Uterus (tissue), 4 donors: ENCODE measurements around the gene ARHGEF4. TPM values are rescaled to one million over a fixed set of nuclear protein-coding genes. Genes with fewer than 3 reads are reported as not detected.

Source experiments
- DNase-seq, 2 donors: peaks; one replicate each; pipeline ENCODE4 v3.0.0-alpha.2; 2019 to 2020
- H3K27ac ChIP-seq, 2 donors: fragments of 200-600 bp; sonication (generic); 1 replicate in 1 of 2; 2 replicates in 1 of 2; pipeline ENCODE4 v1.5.1; 2016 to 2018
- H3K27me3 ChIP-seq, 2 donors: fragments of 200-600 bp; sonication (generic); one replicate each; pipeline ENCODE4 v1.5.1; 2018 to 2019; ENCODE audit warnings: control low read depth in 1 of 2
- H3K36me3 ChIP-seq, 2 donors: fragments of 200-600 bp; sonication (generic); one replicate each; pipeline ENCODE4 v1.5.1; 2019; ENCODE audit warnings: control low read depth in 1 of 2
- H3K4me1 ChIP-seq, 2 donors: fragments of 200-600 bp; sonication (generic); one replicate each; pipeline ENCODE4 v1.5.1; 2018 to 2019; ENCODE audit warnings: control low read depth in 1 of 2
- H3K4me3 ChIP-seq, 2 donors: fragments of 200-600 bp; sonication (generic); 1 replicate in 1 of 2; 2 replicates in 1 of 2; pipeline ENCODE4 v1.5.1; 2018 to 2019; ENCODE audit warnings: mild to moderate bottlenecking in 1 of 2
- H3K9me3 ChIP-seq, 2 donors: fragments of 200-600 bp; sonication (generic); one replicate each; pipeline ENCODE4 v1.5.1; 2019; ENCODE audit warnings: control low read depth in 1 of 2
- POLR2A ChIP-seq, 2 donors: fragments of 450-650 bp; IDR thresholded peaks; one replicate each; pipeline ENCODE4 v1.6.1; 2016; ENCODE audit warnings: antibody characterized with exemption in 2 of 2, mild to moderate bottlenecking in 1 of 2, moderate library complexity in 1 of 2
- intact Hi-C: fragments of 100-400 bp; cut with DNase I; formaldehyde crosslinking; loops from one replicate; pipeline ENCODE4 v1.15.1; 2023; ENCODE audit warnings: low total_unique reads
- total RNA-seq, 4 donors: library from RNA; depleted of rRNA in 3 of 4; stranded (reverse); fragments of >200 nt in 3 of 4; gene quantifications; one replicate each; pipeline versions ENCODE4 v1.1.0 to v1.2.4, GENCODE V29; 2014 to 2023
- TF ChIP-seq, protein P1 (sequence below), 4 experiments: fragments of 200-600 bp in 2 of 4; fragments of 450-650 bp in 2 of 4; sonication (generic) in 2 of 4; IDR thresholded peaks; one replicate each; pipeline ENCODE4 v1.5.1; 2016 to 2019; ENCODE audit warnings: antibody characterized with exemption in 4 of 4, mild to moderate bottlenecking in 2 of 4, moderate library complexity in 1 of 4
- donor health status: DM: yes; HTN: yes; CAD: no.

Gene ARHGEF4
- total RNA-seq, 4 donors from 2014 or later: 1.8 to 26.2 (median 9.6) TPM

GRCh38 chr2:130848526-130849210 lies 12.0 kb downstream of the ARHGEF4 start:
- TF ChIP-seq, protein P1, sequence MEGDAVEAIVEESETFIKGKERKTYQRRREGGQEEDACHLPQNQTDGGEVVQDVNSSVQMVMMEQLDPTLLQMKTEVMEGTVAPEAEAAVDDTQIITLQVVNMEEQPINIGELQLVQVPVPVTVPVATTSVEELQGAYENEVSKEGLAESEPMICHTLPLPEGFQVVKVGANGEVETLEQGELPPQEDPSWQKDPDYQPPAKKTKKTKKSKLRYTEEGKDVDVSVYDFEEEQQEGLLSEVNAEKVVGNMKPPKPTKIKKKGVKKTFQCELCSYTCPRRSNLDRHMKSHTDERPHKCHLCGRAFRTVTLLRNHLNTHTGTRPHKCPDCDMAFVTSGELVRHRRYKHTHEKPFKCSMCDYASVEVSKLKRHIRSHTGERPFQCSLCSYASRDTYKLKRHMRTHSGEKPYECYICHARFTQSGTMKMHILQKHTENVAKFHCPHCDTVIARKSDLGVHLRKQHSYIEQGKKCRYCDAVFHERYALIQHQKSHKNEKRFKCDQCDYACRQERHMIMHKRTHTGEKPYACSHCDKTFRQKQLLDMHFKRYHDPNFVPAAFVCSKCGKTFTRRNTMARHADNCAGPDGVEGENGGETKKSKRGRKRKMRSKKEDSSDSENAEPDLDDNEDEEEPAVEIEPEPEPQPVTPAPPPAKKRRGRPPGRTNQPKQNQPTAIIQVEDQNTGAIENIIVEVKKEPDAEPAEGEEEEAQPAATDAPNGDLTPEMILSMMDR (IDR thresholded peaks at IDR 0.05): no peak
- TF ChIP-seq POLR2A (IDR thresholded peaks at IDR 0.05): no peak
- Histone ChIP-seq H3K4me3 (no peak overlapping the region), H3K36me3 (no peaks in the 10 kb centered on the region), H3K9me3 (no peaks in the 10 kb centered on the region), H3K4me1 (no peaks in the 10 kb centered on the region), H3K27ac (no peak overlapping the region), H3K27me3 (no peaks in the 10 kb centered on the region)
- intact Hi-C loops: no loop called here
- no peak for DNase-seq

DNA sequence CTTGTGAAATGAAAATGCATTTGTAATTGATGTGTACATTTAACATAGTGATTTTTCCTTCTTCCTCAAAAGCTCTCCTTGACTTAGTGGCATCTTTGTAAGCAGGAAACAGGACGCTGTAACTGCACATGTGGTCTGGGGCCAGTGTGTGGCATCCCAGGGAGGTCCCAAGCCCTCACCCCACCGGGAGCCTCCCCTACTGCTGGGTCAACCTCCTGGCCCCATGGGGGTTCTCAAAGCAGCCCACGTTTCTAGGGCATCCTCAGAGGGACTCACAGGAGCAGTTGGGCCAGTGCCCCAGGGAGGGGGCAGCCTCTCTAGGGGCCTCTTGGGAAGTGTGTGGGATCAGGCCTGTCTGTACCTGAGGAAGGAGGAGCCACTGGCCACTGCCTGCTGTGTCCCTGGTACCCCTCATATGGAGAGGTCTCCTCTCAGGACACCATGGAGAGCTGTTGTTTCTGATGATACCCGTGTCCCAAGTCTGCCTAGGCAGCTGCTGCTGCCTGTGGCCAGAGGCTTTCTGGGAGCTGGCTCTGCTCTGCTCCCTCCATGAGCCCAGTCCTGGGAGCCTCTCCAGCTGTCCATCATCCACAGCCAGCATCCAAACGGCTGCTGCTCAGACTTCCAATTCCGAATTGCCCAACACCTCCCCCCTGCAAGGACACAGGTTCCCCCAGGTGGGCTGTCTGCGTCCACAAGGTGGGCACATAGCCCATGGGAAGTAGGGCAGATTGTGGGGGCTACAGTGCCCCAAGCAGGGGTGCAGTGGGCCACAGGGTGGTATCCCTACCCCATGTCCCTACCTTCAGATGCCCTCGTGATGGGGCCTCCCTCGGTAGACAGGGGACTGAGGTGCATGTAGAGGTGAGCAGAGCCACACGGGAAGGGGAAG lies 13.4 kb downstream of the ARHGEF4 start:
- TF ChIP-seq, protein P1 (IDR thresholded peaks at IDR 0.05): no peak
- TF ChIP-seq POLR2A (IDR thresholded peaks at IDR 0.05): no peak
- Histone ChIP-seq H3K36me3 (no peaks in the 10 kb centered on the region), H3K27ac (no peak overlapping the region), H3K27me3 (no peaks in the 10 kb centered on the region), H3K9me3 (no peaks in the 10 kb centered on the region), H3K4me1 (no peaks in the 10 kb centered on the region), H3K4me3 (no peak overlapping the region)
- no peak for DNase-seq
- intact Hi-C loops: no loop called here

- Histone ChIP-seq H3K27ac (no peak overlapping the region), H3K4me3 (no peak overlapping the region), H3K9me3 (no peaks in the 10 kb centered on the region), H3K27me3 (no peaks in the 10 kb centered on the region), H3K36me3 (no peaks in the 10 kb centered on the region), H3K4me1 (no peaks in the 10 kb centered on the region)
- intact Hi-C loops: no loop called here
- no peak for DNase-seq
- no peak for TF ChIP-seq POLR2A (IDR thresholded peaks at IDR 0.05)
- TF ChIP-seq, protein P1 (IDR thresholded peaks at IDR 0.05): no peak
These were observed 14.3 kb downstream of the ARHGEF4 start for GRCh38 chr2:130850788-130851623.

DNA sequence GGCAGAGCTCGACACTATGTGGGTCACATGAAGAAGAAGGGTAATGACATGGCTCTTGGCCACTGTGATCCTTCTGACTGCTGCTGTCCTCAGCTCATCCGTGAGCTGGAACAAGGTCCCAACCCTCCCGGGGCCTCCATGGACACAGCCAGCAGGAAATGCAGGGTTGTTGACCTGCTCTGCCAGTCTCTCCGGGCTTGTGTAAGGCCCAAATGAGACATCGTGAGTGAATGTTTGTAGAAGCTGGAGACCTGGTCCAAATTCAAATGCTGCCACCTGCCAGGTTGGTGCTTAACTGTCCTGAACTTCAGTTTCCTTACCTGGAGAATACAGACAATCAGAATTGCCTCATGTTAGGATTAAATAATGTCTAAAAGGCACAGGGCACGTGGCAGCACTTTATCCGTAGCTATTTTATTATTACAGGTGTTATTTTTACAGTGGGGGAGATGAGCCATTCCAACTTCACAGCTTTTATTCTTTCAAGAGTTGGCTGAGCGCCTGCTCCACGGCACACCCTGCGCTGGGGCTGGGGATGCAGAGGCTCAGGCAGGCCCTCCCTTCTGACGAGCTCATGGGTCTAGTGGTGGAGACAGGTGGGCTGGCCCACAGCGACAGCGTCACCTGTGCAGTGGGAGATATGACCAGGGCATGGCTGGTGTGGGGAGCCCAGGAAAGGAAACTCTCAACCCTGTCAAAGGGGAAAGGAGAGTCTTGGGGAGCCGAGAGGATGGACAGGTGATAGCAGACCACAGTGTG lies 15.1 kb downstream of the ARHGEF4 start:
- Histone ChIP-seq H3K27me3 (no peaks in the 10 kb centered on the region), H3K4me1 (no peaks in the 10 kb centered on the region), H3K27ac (no peak overlapping the region), H3K9me3 (no peaks in the 10 kb centered on the region), H3K36me3 (no peaks in the 10 kb centered on the region), H3K4me3 (no peak overlapping the region)
- TF ChIP-seq POLR2A (IDR thresholded peaks at IDR 0.05): no peak
- TF ChIP-seq, protein P1 (IDR thresholded peaks at IDR 0.05): no peak
- no peak for DNase-seq
- intact Hi-C loops: no loop called here
